T-cell (primary cell): ENCODE results near the gene NLRP9. TPM values are rescaled to one million over a fixed set of nuclear protein-coding genes. Genes with fewer than 3 reads are reported as not detected.
"Not testable (repeated sequence)": the region's sequence is repeated elsewhere in the genome, so short reads cannot be mapped to it uniquely, and the experiment has no call there.

ENCODE experiments used
- ATAC-seq, 4 experiments: fragments of 200-7000 bp in 3 of 4; fragments of 150-1000 bp in 1 of 4; cut with Tn5 transposase; replicated peaks in 1 of 4; 1 replicate in 3 of 4; 2 replicates in 1 of 4; pipeline ENCODE4 v1.10.0; 2021; ENCODE audit warnings: moderate library complexity in 3 of 4, mild to moderate bottlenecking in 2 of 4, moderate number of reproducible peaks in 1 of 4
- CTCF ChIA-PET, 2 donors: fragments of 300-600 bp; sonication (Branson Sonifier 250); formaldehyde crosslinking; loops; one replicate each; lab custom pipeline; 2022; ENCODE audit warnings: antibody characterized with exemption in 2 of 2; lab: Charles Lee
- POLR2A ChIA-PET, 2 donors: fragments of 300-600 bp; sonication (Branson Sonifier 250); formaldehyde crosslinking; loops; one replicate each; lab custom pipeline; 2022; ENCODE audit warnings: antibody characterized with exemption in 2 of 2; lab: Charles Lee
- DNase-seq, 35 experiments: peaks; one replicate each; pipeline versions ENCODE4 v3.0.0 to v3.0.0-alpha.2; 2013 to 2023
- H3K27ac ChIP-seq: one replicate; pipeline ENCODE4 v1.5.1; 2013; ENCODE audit warnings: low read length
- H3K27me3 ChIP-seq, 2 experiments: replicated peaks in 1 of 2; 1 replicate in 1 of 2; 2 replicates in 1 of 2; pipeline versions ENCODE4 v1.6.1 to v1.7.0; 2013; ENCODE audit warnings: low read length in 1 of 2, mixed read lengths in 1 of 2; ENCODE audit not compliant: control insufficient read depth in 2 of 2, insufficient read depth in 2 of 2; ENCODE audit errors: extremely low read depth in 1 of 2
- H3K36me3 ChIP-seq, 2 donors: 1 replicate in 1 of 2; 2 replicates in 1 of 2; pipeline versions ENCODE4 v1.6.1 to v1.7.0; 2013; ENCODE audit warnings: low read length in 1 of 2; ENCODE audit not compliant: control insufficient read depth in 2 of 2, insufficient read depth in 1 of 2; ENCODE audit errors: extremely low read depth in 1 of 2
- H3K4me1 ChIP-seq, 2 experiments: 1 replicate in 1 of 2; 2 replicates in 1 of 2; pipeline versions ENCODE4 v1.6.1 to v1.7.0; 2013; ENCODE audit warnings: low read length in 2 of 2, mixed read lengths in 1 of 2; ENCODE audit not compliant: insufficient read depth in 2 of 2, control insufficient read depth in 1 of 2; ENCODE audit errors: extremely low read depth in 1 of 2
- H3K4me3 ChIP-seq, 2 donors: 1 replicate in 1 of 2; 2 replicates in 1 of 2; pipeline versions ENCODE4 v1.5.1 to v1.7.0; 2013; ENCODE audit warnings: mild to moderate bottlenecking in 2 of 2, low read length in 1 of 2, moderate library complexity in 1 of 2; ENCODE audit not compliant: control insufficient read depth in 1 of 2; ENCODE audit errors: extremely low read depth in 1 of 2
- H3K9me3 ChIP-seq: 2 replicates; pipeline ENCODE4 v1.7.0; 2013
- H3K27ac Mint-ChIP-seq, 2 donors: one replicate each; pipeline ENCODE4 v1.8.0; 2020 to 2021; ENCODE audit warnings: mild to moderate bottlenecking in 2 of 2, mixed read lengths in 2 of 2
- H3K27me3 Mint-ChIP-seq, 2 donors: one replicate each; pipeline ENCODE4 v1.8.0; 2021 to 2022; ENCODE audit warnings: mixed read lengths in 2 of 2
- H3K36me3 Mint-ChIP-seq: one replicate; pipeline ENCODE4 v1.8.0; 2021; ENCODE audit warnings: mixed read lengths
- H3K4me1 Mint-ChIP-seq, 3 donors: one replicate each; pipeline ENCODE4 v1.8.0; 2020 to 2022; ENCODE audit warnings: mixed read lengths in 3 of 3, mild to moderate bottlenecking in 1 of 3
- H3K4me3 Mint-ChIP-seq, 3 donors: one replicate each; pipeline ENCODE4 v1.8.0; 2020 to 2022; ENCODE audit warnings: mild to moderate bottlenecking in 3 of 3, mixed read lengths in 3 of 3, moderate library complexity in 3 of 3
- H3K9me3 Mint-ChIP-seq, 3 donors: one replicate each; pipeline ENCODE4 v1.8.0; 2020 to 2022; ENCODE audit warnings: mixed read lengths in 3 of 3
- WGBS: methylation state at CpG from one replicate; pipeline ENCODE4 v1.1.5; 2013; ENCODE audit warnings: missing lambda C conversion rate; ENCODE audit not compliant: insufficient coverage; 5-methylcytosine and 5-hydroxymethylcytosine counted together
- total RNA-seq, 35 experiments: library from RNA in 6 of 35; stranded (reverse) in 6 of 35; fragments of 120-200 nt in 1 of 35; gene quantifications; one replicate each; pipeline versions ENCODE4 v1.2.1 to v1.2.4 and lab custom pipeline; 2013 to 2026

The NLRP9 gene
- not detected for total RNA-seq
- not detected for total RNA-seq (2013)
- total RNA-seq (lab: John Stamatoyannopoulos, UW) = 0 reads per million in 29 experiments

GRCh38 chr19:55738302-55738701 lies at the start of gene NLRP9:
Gene NLRP9 (minus strand): TSS chr19:55738402. CDS start chr19:55738374, 28 bp downstream.
- ATAC-seq (no peak), DNase-seq (no peak)
- H3K9me3 ChIP-seq = no peaks in the 10 kb centered on the region
- no peaks in the 10 kb centered on the region for H3K4me1 ChIP-seq
- Mint-ChIP-seq H3K27me3 (peaks cover 13 to 19% of the 10 kb centered on the region in 2 donors), H3K9me3 (no peaks in the 10 kb centered on the region), H3K4me3 (no peak within 1 kb of the TSS), H3K27ac (no peak within 1 kb of the TSS), H3K36me3 (no peaks in the 10 kb centered on the region), H3K4me1 (no peaks in the 10 kb centered on the region)
- H3K27me3 ChIP-seq = peaks cover 0 to 13% of the 10 kb centered on the region in 2 experiments
- no CpG with 5 or more reads among the region's 3 CpGs for WGBS
- no peak within 1 kb of the TSS for H3K4me3 ChIP-seq
- ChIA-PET POLR2A (no interaction called here), CTCF (no interaction called here)
- no peak within 1 kb of the TSS for H3K27ac ChIP-seq
- no peaks in the 10 kb centered on the region for H3K36me3 ChIP-seq

GRCh38 chr19:55781112-55781511 lies 42.9 kb upstream of the NLRP9 start:
- H3K27ac ChIP-seq = no peak overlapping the region
- ChIA-PET CTCF (no interaction called here), POLR2A (no interaction called here)
- H3K4me3 ChIP-seq = no peak overlapping the region
- H3K36me3 Mint-ChIP-seq = no peaks in the 10 kb centered on the region
- H3K27me3 ChIP-seq = peaks cover 0 to 11% of the 10 kb centered on the region in 2 experiments
- no peaks in the 10 kb centered on the region for H3K9me3 ChIP-seq
- no peaks in the 10 kb centered on the region for H3K4me1 Mint-ChIP-seq
- peaks cover 0 to 4% (median 0%) of the 10 kb centered on the region in 3 donors for H3K9me3 Mint-ChIP-seq
- H3K4me3 Mint-ChIP-seq = no peak overlapping the region
- no peak for DNase-seq
- peaks cover 14 to 34% of the 10 kb centered on the region in 2 donors for H3K27me3 Mint-ChIP-seq
- 94% methylated on average over 3 of the region's 5 CpGs for WGBS
- no peaks in the 10 kb centered on the region for H3K4me1 ChIP-seq
- no peak for ATAC-seq
- H3K36me3 ChIP-seq = no peaks in the 10 kb centered on the region
- H3K27ac Mint-ChIP-seq = no peak overlapping the region

- H3K4me1 ChIP-seq = no peaks in the 10 kb centered on the region
- no peaks in the 10 kb centered on the region for H3K36me3 Mint-ChIP-seq
- H3K36me3 ChIP-seq = no peaks in the 10 kb centered on the region
- WGBS = 85% methylated on average over 16 of the region's 16 CpGs
- H3K4me1 Mint-ChIP-seq = no peaks in the 10 kb centered on the region
- no peak overlapping the region for H3K27ac ChIP-seq
- ChIA-PET CTCF (no interaction called here), POLR2A (no interaction called here)
- H3K9me3 ChIP-seq = no peaks in the 10 kb centered on the region
- peaks cover 0 to 4% (median 0%) of the 10 kb centered on the region in 3 donors for H3K9me3 Mint-ChIP-seq
- peaks cover 21 to 41% of the 10 kb centered on the region in 2 donors for H3K27me3 Mint-ChIP-seq
- DNase-seq (no peak), ATAC-seq (no peak)
- H3K27ac Mint-ChIP-seq = no peak overlapping the region
- H3K4me3 ChIP-seq = no peak overlapping the region
- H3K27me3 ChIP-seq = peaks cover 0 to 17% of the 10 kb centered on the region in 2 experiments
- H3K4me3 Mint-ChIP-seq = no peak overlapping the region
Measured at GRCh38 chr19:55778331-55778730, 40.1 kb upstream of the NLRP9 start.

- Histone ChIP-seq H3K27me3 (peaks cover 0 to 15% of the 10 kb centered on the region in 2 experiments), H3K9me3 (no peaks in the 10 kb centered on the region), H3K4me3 (no peak overlapping the region), H3K4me1 (no peaks in the 10 kb centered on the region), H3K36me3 (no peaks in the 10 kb centered on the region), H3K27ac (no peak overlapping the region)
- Mint-ChIP-seq H3K4me3 (no peak overlapping the region), H3K4me1 (no peaks in the 10 kb centered on the region), H3K27me3 (peaks cover 21 to 37% of the 10 kb centered on the region in 2 donors), H3K9me3 (peaks cover 0 to 4% (median 0%) of the 10 kb centered on the region in 3 donors), H3K36me3 (no peaks in the 10 kb centered on the region), H3K27ac (no peak overlapping the region)
- DNase-seq = no peak
- ChIA-PET POLR2A (no interaction called here), CTCF (no interaction called here)
- no peak for ATAC-seq
- WGBS = 36% methylated on average over 6 of the region's 7 CpGs
Measured at GRCh38 chr19:55777528-55777927, 39.3 kb upstream of the NLRP9 start.

- H3K4me1 ChIP-seq, H3K9me3 ChIP-seq, H3K36me3 ChIP-seq, CTCF ChIA-PET, DNase-seq, H3K4me1 Mint-ChIP-seq, H3K27ac ChIP-seq, H3K27ac Mint-ChIP-seq, H3K36me3 Mint-ChIP-seq, H3K9me3 Mint-ChIP-seq, H3K4me3 Mint-ChIP-seq, POLR2A ChIA-PET, ATAC-seq, H3K4me3 ChIP-seq: not testable (repeated sequence)
- H3K27me3 Mint-ChIP-seq = peaks cover 23 to 36% of the 10 kb centered on the region in 2 donors
- no CpG with 5 or more reads among the region's 3 CpGs for WGBS
- peaks cover 0 to 10% of the 10 kb centered on the region in 2 experiments for H3K27me3 ChIP-seq
Measured at GRCh38 chr19:55769632-55770031, 31.4 kb upstream of the NLRP9 start.

- 64% methylated on average over 2 of the region's 6 CpGs for WGBS
- ATAC-seq = not testable (repeated sequence)
Measured at GRCh38 chr19:55768818-55769217, 30.6 kb upstream of the NLRP9 start, which contains the start of gene RFPL4AL1. Gene RFPL4AL1 (plus strand): TSS chr19:55769118. CDS start chr19:55771805, 2,687 bp downstream.

More at GRCh38 chr19:55768818-55769217, 30.6 kb upstream of the NLRP9 start, which contains the start of gene RFPL4AL1:
- POLR2A ChIA-PET, H3K27ac Mint-ChIP-seq, H3K9me3 ChIP-seq, DNase-seq, H3K4me3 ChIP-seq, H3K4me3 Mint-ChIP-seq, H3K4me1 ChIP-seq, H3K9me3 Mint-ChIP-seq, H3K36me3 ChIP-seq, H3K4me1 Mint-ChIP-seq, H3K36me3 Mint-ChIP-seq, CTCF ChIA-PET, H3K27ac ChIP-seq: not testable (repeated sequence)
- H3K27me3 Mint-ChIP-seq = peaks cover 24 to 36% of the 10 kb centered on the region in 2 donors
- H3K27me3 ChIP-seq = peaks cover 0 to 10% of the 10 kb centered on the region in 2 experiments
